ENCODE data around the gene LYSMD4. TPM values are rescaled to one million over a fixed set of nuclear protein-coding genes. Genes with fewer than 3 reads are reported as not detected.
A peak's percentile ranks its signal among the peaks of the same experiment; 100 is the strongest.

LYSMD4 gene
- total RNA-seq, 1 experiment from 2014 or later: 14.9 TPM

- H3K4me3 Mint-ChIP-seq: no peak overlapping the region
- H3K4me1 Mint-ChIP-seq: peaks cover 18% of the 10 kb centered on the region
- peak overlapping the region; percentile 73 for H3K27ac Mint-ChIP-seq
- POLR2A ChIA-PET: interaction anchor here (0.5 to 0.6 kb wide), 2 partner anchors 203 to 359 kb away, joined by 3 to 7 read pairs; no protein-coding TSS in a partner anchor
- no peak for DNase-seq (ENCODE audit: low spot score)
- peak; percentile 23 for ATAC-seq
- TF ChIP-seq TCF7 (CRISPR knock-in tag; IDR thresholded peaks at IDR 0.05; ENCODE audit: low read depth) (no peak), NR3C1 (CRISPR knock-in tag; conservative IDR thresholded peaks at IDR 0.05; ENCODE audit: low read depth) (no peak), ZNF416 (CRISPR knock-in tag; IDR thresholded peaks at IDR 0.05) (no peak), NFYB (CRISPR knock-in tag; conservative IDR thresholded peaks at IDR 0.05; ENCODE audit: low read depth) (no peak), ZMAT4 (CRISPR knock-in tag; IDR thresholded peaks at IDR 0.05) (no peak), FOXK1 (CRISPR knock-in tag; IDR thresholded peaks at IDR 0.05) (no peak), ZNF532 (CRISPR knock-in tag; IDR thresholded peaks at IDR 0.05; ENCODE audit: borderline replicate concordance) (no peak), ATF3 (CRISPR knock-in tag; conservative IDR thresholded peaks at IDR 0.05) (no peak), ZSCAN18 (CRISPR knock-in tag; IDR thresholded peaks at IDR 0.05) (no peak), ZNF423 (CRISPR knock-in tag; IDR thresholded peaks at IDR 0.05) (no peak), FOXP1 (CRISPR knock-in tag; IDR thresholded peaks at IDR 0.05; ENCODE audit: borderline replicate concordance) (no peak), RELA (CRISPR knock-in tag; IDR thresholded peaks at IDR 0.05; ENCODE audit: borderline replicate concordance) (no peak), ZNF425 (CRISPR knock-in tag; conservative IDR thresholded peaks at IDR 0.05) (no peak)
- TF ChIP-seq, protein P1, sequence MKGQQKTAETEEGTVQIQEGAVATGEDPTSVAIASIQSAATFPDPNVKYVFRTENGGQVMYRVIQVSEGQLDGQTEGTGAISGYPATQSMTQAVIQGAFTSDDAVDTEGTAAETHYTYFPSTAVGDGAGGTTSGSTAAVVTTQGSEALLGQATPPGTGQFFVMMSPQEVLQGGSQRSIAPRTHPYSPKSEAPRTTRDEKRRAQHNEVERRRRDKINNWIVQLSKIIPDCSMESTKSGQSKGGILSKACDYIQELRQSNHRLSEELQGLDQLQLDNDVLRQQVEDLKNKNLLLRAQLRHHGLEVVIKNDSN (CRISPR knock-in tag; IDR thresholded peaks at IDR 0.05): no peak
- TF ChIP-seq, protein P2, sequence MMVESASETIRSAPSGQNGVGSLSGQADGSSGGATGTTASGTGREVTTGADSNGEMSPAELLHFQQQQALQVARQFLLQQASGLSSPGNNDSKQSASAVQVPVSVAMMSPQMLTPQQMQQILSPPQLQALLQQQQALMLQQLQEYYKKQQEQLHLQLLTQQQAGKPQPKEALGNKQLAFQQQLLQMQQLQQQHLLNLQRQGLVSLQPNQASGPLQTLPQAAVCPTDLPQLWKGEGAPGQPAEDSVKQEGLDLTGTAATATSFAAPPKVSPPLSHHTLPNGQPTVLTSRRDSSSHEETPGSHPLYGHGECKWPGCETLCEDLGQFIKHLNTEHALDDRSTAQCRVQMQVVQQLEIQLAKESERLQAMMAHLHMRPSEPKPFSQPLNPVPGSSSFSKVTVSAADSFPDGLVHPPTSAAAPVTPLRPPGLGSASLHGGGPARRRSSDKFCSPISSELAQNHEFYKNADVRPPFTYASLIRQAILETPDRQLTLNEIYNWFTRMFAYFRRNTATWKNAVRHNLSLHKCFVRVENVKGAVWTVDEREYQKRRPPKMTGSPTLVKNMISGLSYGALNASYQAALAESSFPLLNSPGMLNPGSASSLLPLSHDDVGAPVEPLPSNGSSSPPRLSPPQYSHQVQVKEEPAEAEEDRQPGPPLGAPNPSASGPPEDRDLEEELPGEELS (CRISPR knock-in tag; IDR thresholded peaks at IDR 0.05): no peak
- no peaks in the 10 kb centered on the region for H3K9me3 Mint-ChIP-seq
- H3K36me3 Mint-ChIP-seq: no peaks in the 10 kb centered on the region
- H3K27me3 Mint-ChIP-seq (ENCODE audit: low read depth): no peaks in the 10 kb centered on the region
- CTCF ChIA-PET: interaction anchor here (0.9 to 2.7 kb wide), 16 partner anchors 10 to 430 kb away, joined by 3 to 80 read pairs (median 13); partner anchors contain the start of gene LYSMD4
Measured at GRCh38 chr15:99702895-99703602, 30.2 kb downstream of the LYSMD4 start.
